Astrocyte of the cerebellum (primary cell): ENCODE measurements around the gene UBL3.

ENCODE experiments used
- DNase-seq: peaks from one replicate; pipeline ENCODE4 v3.0.0-alpha.2; 2011; ENCODE audit warnings: low read depth
- H3K4me3 ChIP-seq: 2 replicates; pipeline ENCODE4 v1.5.1; 2011; ENCODE audit warnings: mild to moderate bottlenecking, low read depth, low read length, moderate library complexity
- in situ Hi-C: cut with HindIII; loops from 2 replicates; pipeline ENCODE4 v1.10.0; 2017; ENCODE audit warnings: low sequenced_read_pairs
- TF ChIP-seq, protein P1 (sequence below): IDR thresholded peaks from 2 replicates; pipeline ENCODE4 v1.5.1; 2012; ENCODE audit warnings: low read length, low read depth, moderate library complexity, mild to moderate bottlenecking; ENCODE audit errors: missing control alignments

Gene UBL3

GRCh38 chr13:29830000-29830399 is 20.4 kb downstream of the UBL3 start:
- H3K4me3 ChIP-seq: no peak overlapping the region
- DNase-seq: no peak
- in situ Hi-C loops: no loop called here
- TF ChIP-seq, protein P1, sequence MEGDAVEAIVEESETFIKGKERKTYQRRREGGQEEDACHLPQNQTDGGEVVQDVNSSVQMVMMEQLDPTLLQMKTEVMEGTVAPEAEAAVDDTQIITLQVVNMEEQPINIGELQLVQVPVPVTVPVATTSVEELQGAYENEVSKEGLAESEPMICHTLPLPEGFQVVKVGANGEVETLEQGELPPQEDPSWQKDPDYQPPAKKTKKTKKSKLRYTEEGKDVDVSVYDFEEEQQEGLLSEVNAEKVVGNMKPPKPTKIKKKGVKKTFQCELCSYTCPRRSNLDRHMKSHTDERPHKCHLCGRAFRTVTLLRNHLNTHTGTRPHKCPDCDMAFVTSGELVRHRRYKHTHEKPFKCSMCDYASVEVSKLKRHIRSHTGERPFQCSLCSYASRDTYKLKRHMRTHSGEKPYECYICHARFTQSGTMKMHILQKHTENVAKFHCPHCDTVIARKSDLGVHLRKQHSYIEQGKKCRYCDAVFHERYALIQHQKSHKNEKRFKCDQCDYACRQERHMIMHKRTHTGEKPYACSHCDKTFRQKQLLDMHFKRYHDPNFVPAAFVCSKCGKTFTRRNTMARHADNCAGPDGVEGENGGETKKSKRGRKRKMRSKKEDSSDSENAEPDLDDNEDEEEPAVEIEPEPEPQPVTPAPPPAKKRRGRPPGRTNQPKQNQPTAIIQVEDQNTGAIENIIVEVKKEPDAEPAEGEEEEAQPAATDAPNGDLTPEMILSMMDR: no peak

- DNase-seq: no peak
- in situ Hi-C loops: no loop called here
- H3K4me3 ChIP-seq: no peak overlapping the region
- TF ChIP-seq, protein P1: no peak
These were observed 31.3 kb downstream of the UBL3 start for GRCh38 chr13:29819143-29819542.

- TF ChIP-seq, protein P1: no peak
- no peak for DNase-seq
- in situ Hi-C loops: no loop called here
- H3K4me3 ChIP-seq: no peak overlapping the region
These were observed 32.6 kb downstream of the UBL3 start for GRCh38 chr13:29817604-29818378.

- TF ChIP-seq, protein P1: no peak
- no peak for DNase-seq
- in situ Hi-C loops: no loop called here
- H3K4me3 ChIP-seq: no peak overlapping the region
These were observed 33.7 kb downstream of the UBL3 start for GRCh38 chr13:29816715-29817114.

- TF ChIP-seq, protein P1: no peak
- DNase-seq: no peak
- H3K4me3 ChIP-seq: no peak overlapping the region
- in situ Hi-C loops: no loop called here
These were observed 35.1 kb downstream of the UBL3 start for GRCh38 chr13:29815336-29815735.

DNA sequence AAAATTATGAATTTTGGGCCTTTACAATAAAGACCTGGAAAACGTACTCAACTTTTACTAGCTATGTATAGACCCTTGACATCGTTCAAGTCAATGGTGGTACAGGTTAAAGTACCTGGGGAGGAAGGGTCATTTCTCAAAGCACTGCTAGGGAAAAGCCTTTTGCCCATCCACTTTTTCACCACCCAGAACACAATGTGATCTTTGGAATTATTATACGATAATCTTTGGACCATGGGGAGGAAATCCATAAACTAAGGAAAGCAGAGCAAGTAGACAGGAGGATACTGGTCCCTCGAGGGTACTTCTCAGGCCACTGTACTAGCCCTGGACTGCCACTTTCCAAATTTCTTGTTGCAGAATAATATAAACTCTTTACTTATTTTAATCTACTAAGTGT is 39.5 kb downstream of the UBL3 start:
- TF ChIP-seq, protein P1: no peak
- in situ Hi-C loops: no loop called here
- H3K4me3 ChIP-seq: no peak overlapping the region

More for the DNA sequence above, 39.5 kb downstream of the UBL3 start:
- no peak for DNase-seq
